Measurements from ENCODE around the gene DDIT3.

DDIT3 gene

DNA sequence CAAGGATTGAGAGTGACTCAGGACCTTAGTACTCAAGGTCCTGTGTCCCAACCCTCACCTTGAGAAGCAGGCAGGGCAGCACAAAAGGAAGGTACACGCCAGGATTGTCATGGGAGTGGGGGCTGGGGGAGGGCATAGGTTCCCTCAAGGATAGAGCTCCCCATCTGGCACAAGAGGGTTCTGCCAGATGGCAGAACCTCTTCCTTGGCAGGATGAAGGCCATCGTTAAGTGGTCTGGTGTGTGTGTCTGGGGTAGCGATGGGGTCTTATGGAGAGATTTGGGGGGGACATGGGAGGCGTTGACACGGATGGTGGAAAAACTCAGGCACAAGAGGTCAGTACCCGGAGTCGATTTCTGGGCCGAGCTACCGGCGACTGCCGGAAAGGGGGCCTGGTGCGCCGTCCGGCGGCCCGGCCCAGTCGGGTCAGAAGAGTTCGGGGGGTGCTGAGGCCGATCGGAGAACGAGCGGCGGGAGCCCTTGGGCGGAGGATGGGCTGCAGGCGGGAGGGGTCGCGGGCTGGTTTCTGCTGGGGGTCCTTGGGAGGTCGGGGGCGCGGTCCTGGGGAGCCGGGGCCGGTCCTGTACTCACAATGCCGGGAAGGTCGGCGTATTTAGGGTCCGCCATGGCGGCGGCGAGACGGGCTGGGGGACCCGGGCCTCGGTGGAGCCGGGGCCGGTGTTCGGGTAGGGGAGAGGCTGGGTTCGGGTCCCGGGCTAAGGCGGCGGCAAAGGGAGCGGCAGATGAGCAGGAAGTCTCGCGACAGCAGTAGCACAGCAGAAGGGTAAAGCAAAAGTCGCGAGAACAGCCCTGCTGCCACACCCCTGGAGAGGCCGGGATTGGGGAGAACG, 26.3 kb upstream of the DDIT3 start, which contains the start of gene DCTN2:
DCTN2 (minus strand) TSS at position 755 of the 850 bp plus-strand sequence; CDS start at position 626, 129 bp downstream.
- DNase-seq = peak; percentile 99

DNA sequence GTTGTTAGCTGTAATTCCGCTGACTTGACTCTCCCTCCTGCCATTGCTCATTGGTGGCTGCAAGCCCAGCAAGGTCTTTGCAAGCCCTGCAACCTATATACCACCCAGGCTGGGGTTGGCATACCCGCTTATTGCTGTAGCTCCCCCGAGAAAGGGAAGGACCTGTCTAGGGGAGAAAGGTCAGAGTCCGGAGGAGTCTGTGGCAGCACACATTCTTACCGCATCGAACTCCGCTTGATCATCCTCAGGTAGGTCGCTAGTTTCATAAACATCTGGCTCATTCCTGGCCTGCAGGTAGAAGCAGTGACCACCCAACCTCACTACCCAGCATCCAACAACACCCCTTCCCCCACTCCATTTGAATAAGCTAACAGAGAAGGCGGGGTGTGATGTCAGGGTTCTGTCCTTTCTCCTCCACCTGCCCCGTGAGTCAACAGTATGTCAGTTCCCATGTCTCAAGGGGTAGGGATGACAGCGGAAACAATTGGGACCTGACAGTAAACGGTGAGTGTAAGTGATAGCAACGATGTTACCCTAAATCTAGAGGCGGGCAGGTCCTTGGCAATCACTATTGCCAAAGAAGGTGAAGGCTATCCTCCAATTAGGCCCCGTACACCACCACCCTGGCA, 25.6 kb upstream of the DDIT3 start:
- no peak for DNase-seq

DNA sequence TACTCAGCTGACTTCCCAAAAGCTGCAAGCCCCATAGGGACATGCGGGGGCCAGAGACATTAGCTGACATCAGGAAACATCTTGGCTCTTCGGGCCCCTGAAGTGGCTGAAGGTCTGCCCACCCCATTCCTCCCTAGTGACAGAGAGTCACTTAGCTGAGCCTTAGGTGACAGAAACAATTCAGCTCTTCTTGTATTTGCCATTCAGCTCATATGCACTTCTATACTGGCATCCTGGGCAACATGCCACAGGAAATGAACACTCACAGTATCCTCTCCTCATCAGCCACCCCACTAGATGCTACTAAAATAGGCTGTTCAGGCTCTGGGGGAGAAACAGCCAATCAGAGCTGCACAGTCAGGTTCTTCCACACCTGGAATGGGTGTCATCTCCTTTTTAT, 23.3 kb upstream of the DDIT3 start:
- no peak for DNase-seq

DNA sequence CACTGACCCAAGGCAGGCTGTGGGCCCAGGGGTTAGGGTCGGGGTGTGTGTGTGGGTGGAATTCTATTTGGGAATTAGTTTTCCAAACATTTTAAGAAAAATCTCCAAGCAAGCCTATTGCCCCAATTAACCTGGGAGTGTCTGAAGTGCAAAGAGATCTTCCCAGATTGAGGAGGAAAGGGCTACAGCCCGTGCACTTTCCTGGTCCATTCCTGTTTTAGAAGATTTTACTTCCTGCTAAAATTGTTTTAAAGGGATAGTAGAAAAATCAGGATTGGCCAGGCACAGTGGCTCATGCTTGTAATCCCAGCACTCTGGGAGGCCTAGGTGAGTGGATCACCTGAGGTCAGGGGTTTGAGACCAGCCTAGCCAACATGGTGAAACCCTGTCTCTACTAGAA, 21.4 kb upstream of the DDIT3 start:
- DNase-seq = no peak

DNA sequence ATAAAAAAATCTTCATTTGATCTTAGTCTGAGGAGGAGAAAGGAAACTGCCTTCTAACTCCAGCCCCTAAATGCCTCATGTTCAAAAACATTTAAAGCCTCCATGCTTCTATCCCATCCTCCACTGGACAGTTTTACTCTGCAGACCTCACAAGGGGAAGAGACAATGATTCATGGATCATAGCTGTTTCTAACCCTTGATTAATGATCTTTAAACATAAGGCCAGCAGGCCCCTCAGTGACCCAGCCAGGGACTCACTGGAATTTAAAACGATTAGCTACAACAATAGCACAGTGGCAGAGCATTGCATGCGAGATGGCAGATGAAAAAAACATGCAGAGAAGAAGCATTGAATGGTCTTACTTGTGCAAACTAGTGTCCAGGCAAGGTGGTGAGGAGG, 20.7 kb upstream of the DDIT3 start:
- no peak for DNase-seq

DNA sequence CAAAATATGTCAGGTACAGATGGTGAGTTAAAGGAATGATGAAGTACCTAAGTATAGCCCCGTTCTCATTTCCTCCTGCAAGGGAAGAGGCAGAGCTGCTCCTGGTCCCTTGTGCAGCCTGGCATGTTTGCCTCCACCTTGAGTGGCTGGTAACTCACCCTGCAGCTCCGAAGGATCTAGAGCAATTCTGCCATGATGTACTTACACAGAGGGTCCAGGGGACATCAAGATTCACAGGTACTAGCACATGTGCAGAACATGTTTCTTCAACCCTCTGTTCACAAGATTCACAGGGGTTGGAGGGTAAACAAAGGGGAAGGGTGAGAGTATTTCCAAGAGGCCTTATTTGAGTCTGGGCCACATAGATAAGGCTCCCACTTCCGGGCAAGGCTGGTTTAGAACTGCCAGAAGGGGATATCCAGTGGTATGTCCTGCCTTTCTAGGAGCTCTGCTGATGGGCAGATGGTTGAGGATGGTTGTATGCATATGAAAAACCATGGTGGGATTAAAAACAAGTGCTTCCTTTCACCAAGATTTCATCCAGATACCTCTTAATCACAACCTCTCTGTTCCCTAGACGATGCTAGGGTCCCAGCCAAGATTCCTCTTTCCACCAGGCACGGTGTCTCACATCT, 18.9 kb upstream of the DDIT3 start:
- no peak for DNase-seq

DNA sequence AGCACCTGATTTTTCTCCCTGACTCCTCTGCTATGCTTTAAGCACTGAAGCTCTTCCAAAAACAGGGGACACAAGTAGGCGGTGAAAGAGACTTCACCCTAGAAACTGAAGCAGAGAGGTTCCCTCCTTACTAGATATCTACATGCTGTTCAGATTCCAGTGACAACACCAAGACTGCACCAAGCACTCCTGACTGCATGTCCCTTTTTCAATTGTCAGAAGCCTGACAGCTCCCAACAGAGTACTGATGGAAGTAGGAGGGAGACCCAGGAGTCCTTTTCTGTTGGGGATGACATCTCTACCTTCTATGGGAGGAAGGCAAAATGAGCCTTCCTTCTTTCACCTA, 16.3 kb upstream of the DDIT3 start:
- DNase-seq = no peak

DNA sequence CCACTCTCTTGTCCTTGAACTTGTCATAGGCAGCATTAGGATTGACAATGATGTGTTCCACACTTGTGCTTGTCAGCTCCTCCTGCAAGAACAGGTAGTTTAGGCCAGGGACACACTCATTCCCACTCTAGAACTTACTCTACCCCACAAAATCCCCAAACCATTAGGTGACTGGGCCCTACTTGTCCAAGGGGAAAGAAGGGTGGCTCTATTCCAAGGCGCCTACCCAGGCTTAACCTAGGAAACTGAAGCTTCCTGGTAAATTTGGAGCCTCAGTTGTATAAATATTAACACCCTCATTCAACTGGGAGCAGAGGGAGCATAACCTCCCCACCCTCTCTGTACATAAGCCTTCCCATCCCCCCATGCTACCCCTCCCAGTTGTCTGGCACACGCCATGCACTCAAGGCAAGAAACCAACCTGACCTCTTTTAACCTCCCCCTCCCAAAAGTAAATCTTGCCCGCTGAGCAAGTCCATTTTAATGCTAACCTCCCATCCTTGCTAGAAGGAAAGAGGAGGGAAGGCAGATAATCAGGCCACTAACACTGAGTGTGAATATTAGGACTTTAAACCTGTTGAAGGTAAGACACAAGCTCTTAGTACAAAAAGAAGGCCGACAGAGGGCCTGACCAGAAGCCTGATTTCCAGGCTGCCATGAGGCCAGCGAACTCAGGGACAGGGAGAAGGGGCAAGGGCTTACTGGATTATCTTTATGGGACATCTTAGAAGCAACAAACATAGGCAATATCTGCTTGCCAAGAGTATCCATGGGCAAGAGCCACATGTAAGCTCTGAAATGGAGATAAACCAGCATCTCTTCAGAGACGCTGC, 15.7 kb upstream of the DDIT3 start:
- no peak for DNase-seq

DNA sequence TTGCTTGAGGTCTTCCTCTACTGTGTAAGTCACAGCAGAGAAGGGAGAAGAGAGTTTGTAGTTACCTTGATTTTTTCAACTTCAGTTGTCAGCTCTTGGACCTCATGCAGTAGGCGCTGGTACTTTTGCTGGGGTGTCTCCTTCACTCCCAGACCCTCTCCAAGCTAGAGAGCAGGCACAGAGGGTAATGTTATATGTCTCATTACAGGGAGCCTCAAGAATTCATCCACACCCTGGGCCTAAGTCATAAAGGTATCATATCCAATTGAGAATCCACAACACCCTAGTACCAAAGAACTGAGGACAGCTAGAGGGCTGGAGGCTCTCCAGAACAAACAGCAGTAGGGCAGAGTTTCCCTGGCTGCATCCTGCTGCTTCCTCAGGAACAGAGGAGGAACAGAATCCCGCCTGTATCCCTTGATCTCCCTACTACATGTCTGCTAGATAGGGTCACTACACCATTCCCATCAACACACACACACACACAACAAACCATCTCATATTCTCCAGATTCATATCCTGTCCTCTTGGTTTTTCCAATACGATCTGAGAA, 14.8 kb upstream of the DDIT3 start:
- DNase-seq = no peak

DNA sequence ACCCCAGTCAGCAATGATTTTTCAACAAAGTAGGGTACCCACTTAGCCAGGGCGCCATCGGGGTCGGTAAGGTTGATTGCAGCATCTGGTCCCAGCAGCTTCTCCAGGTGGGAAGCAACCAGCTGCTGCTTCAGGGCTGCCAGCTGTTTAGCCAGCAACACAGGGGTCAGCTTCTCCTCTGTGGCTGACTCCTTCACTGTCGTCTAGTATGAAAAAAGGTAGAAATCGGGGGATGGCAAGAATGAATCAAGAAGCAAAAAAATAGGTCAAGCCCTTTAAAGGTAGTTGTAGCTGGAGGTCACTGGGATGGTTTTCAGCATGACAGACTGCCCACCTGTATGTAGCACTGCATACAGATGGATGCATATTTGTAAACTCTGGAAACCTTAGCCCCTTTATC, 13.9 kb upstream of the DDIT3 start:
- DNase-seq = peak; percentile 47

DNA sequence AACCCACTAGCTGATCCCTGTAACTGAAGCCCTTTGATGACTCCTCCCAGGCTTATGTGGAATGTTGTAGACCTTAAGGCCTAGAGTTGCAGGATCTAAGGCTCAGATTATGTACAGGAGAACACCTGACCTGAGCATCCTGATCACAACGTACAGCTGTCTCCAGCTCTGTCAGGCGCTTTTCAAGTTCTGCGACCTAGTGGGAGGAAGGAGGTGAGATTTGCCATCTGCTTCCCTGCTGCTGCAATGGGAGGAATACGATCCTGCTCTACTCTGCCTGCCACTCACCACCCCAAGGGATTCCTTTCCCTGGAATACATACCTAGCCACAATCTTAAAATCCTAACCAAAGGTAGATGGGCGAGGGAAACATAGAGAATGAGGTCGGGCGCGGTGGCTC, 12.8 kb upstream of the DDIT3 start:
- peak; percentile 96 for DNase-seq

DNA sequence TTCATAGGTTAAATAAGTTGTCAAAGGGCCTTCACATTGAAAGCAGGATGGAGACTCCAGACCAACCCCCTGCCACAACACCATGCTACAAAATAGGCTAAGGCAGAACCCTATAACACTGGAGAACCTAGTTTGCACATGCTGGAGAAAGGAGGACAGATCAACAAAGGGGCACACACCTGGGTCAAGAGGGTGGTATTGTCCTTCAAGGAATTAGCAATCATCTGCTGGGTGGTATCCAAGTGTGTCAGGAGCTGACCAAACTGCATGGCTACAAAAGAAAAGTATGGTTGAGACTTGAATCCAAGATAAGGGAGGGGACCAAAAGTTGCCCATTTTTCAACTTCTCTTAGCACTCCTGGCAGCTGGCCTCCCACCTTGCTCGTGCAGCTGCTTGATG, 11.5 kb upstream of the DDIT3 start:
- DNase-seq = no peak

DNA sequence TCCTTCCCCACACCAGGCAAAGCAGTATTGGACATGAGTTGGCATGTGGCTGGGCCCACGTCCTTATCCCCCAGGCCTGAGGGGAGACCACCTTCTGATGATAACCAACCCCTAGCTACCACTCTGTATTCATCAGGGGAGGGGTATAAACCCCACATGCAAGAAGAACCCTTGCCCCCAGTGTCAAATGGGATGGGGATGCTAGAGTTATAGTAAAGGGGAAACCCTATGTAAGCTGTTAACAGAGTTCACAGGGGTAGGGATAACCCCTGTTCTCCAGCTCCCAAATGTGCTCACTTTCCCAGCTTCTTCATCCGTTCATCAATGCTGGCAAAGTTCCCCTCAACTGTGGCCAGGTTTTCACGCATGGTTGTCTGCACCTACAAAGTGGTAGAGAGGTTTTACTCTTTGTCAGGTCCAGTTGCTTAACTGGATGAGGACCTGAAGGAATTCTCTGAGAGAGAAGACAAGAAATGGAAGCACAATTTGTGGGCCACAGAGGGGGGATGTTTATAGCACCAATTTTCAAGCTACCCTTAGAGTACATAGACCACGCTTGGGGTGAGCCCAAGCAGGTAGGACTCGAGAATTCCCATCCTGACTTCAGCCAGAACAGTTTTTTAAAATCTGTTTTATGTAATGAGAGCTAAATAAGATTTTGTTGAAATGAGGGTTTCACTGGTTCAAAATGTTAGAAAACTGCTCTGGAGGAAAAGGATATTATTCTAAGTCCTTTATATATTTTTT, 10.3 kb upstream of the DDIT3 start:
- DNase-seq = no peak

DNA sequence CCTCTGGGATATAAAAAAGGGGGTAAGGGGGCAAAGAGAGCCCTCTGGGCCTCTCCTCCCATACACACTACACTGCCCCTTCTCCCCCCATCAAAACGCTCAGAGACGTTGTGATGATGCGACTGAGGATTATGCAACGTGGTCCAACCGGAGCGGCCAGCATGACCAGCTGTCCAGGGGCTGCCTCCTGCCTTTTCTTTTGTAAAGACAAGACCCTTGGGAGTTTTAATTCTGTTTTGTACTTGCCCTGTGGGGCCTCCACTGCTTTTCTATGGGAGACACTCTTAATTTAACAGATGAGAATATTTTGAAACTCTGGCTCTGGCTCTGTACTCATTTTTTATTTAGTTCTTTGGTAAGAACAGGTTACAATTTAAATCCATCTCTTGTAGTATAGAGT, 9.5 kb upstream of the DDIT3 start:
- no peak for DNase-seq

DNA sequence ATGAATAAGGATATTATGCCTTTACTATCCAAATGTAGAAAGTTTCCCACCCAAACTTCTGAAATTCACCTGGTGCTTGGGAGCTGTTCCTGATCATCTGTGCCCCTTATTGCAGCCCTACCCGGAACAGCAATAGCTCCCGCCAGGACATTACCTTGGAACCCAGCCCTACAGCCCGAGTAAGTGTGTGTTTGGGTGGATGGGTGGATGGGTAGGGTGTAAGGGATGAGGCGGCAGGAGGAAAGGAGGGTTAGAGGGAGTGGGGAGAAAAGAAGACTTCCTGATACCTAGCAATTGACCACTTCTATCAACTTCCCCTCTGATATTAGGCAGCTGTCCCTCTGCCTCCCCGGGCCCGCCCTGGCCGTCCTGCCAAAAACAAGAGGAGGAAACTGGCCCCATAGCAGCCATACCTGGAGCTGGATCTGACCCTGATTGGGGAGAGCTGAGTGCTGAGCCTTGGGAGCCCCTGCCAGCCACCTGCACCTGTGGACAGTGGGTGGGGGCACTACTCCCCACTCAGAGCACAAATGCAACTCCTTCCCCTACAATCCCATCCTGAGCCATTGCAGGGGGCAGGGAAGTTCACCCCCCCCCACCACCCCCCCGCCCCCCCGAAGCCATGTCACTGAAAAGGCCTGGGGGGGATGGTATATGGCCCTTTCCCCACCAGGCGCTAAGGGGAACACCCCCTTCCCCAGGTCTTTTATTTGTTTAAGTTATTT, 8.7 kb upstream of the DDIT3 start:
- no peak for DNase-seq

DNA sequence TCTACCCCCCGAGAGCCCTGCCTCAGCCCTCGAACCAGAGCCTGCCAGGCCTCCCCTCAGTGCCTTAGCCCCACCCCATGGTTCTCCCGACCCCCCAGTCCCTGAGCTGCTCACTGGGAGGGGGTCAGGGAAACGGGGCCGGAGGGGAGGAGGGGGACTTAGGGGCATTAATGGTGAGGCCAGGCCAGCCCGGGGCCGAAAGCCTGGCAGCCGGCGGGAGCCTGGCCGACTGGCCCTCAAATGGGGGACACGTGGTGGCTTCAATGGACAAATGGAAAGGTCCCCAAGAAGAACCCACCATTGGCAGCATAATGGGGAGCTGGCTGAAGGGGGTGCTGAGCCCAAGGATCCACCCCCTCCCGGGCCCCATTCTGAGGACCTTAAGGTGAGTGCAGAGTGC, 7.9 kb upstream of the DDIT3 start:
- DNase-seq = no peak

DNA sequence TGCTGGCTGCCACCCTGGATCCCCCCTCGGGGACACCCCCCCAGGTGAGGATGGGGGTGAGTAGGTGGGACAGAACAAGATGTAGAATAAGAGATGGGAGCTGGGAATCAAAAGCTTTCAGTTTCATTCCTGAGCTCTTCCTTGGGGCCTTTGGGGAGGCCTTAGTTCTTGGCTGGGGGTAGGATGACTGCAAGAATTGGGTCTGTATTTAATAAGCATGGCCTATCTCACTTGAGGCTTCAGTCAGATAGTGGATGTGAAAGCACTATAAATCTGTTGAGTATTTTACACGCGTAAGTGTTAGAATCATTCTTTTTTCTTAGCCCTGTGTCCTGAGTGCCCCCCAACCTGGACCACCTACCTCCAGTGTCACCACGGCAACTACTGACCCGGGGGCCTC, 6.9 kb upstream of the DDIT3 start:
- DNase-seq = no peak

DNA sequence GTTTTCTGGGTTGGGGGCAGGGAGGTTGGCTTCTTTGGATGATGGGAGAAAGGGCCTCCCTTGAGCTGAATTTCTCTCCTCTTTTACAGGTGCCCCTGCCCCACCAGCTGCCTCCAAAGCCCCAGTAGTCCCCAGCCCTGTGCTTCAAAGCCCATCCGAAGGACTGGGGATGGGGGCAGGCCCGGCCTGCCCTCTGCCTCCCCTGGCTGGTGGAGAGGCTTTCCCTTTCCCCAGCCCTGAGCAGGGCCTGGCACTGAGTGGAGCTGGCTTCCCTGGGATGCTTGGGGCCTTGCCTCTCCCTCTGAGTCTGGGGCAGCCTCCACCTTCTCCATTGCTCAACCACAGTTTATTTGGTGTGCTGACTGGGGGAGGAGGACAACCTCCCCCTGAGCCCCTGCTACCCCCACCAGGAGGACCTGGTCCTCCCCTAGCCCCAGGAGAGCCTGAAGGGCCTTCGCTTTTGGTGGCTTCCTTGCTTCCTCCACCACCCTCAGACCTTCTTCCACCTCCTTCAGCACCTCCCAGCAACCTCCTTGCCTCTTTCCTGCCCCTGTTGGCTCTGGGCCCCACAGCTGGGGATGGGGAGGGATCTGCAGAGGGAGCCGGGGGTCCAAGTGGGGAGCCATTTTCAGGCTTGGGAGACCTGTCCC, 6.3 kb upstream of the DDIT3 start:
- no peak for DNase-seq

DNA sequence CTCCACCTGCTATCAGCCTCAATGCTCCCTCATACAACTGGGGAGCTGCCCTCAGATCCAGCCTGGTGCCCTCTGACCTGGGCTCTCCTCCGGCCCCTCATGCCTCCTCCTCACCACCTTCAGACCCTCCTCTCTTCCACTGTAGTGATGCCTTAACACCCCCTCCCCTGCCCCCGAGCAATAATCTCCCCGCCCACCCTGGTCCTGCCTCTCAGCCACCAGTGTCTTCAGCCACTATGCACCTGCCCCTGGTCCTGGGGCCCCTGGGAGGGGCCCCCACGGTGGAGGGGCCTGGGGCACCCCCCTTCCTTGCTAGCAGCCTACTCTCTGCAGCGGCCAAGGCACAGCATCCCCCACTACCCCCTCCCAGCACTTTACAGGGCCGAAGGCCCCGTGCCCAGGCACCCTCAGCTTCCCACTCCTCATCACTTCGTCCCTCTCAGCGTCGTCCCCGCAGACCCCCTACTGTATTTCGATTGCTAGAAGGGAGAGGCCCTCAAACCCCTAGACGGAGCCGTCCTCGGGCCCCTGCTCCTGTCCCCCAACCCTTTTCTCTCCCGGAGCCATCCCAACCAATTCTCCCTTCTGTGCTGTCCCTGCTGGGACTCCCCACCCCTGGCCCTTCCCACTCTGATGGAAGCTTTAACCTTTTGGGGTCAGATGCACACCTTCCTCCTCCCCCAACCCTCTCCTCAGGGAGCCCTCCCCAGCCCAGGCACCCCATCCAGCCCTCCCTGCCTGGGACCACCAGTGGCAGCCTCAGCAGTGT, 5.5 kb upstream of the DDIT3 start:
- DNase-seq = no peak

All from NCI-H2171 treated with DMSO at 0.1 percent for 48 hours (cell line).